ELR (cell line): Measurements from ENCODE around the gene RNF123.
"Not testable (repeated sequence)": the region's sequence is repeated elsewhere in the genome, so short reads cannot be mapped to it uniquely, and the experiment has no call there.

Experiments used
- DNase-seq: peaks from one replicate; pipeline ENCODE4 v3.0.0-alpha.2; 2015; ENCODE audit warnings: low read depth

The RNF123 gene

GRCh38 chr3:49681232-49681522 lies 8.2 kb upstream of the RNF123 start:
- DNase-seq = no peak

- DNase-seq = no peak
Measured at GRCh38 chr3:49681543-49681942, 7.8 kb upstream of the RNF123 start.

GRCh38 chr3:49683162-49683561 lies 6.2 kb upstream of the RNF123 start:
- no peak for DNase-seq

- DNase-seq = not testable (repeated sequence)
Measured at GRCh38 chr3:49684453-49684852, 4.9 kb upstream of the RNF123 start.

GRCh38 chr3:49685103-49685502 lies 4.3 kb upstream of the RNF123 start:
- not testable (repeated sequence) for DNase-seq

- not testable (repeated sequence) for DNase-seq
Measured at GRCh38 chr3:49685846-49686245, 3.5 kb upstream of the RNF123 start.

- DNase-seq = not testable (repeated sequence)
Measured at GRCh38 chr3:49686346-49686745, 3.0 kb upstream of the RNF123 start.

GRCh38 chr3:49686769-49687423 lies 2.5 kb upstream of the RNF123 start:
- DNase-seq = peak; percentile 46

- not testable (repeated sequence) for DNase-seq
Measured at GRCh38 chr3:49687424-49687795, 1.9 kb upstream of the RNF123 start.

GRCh38 chr3:49688338-49689045 lies 865 bp upstream of the RNF123 start:
- DNase-seq = not testable (repeated sequence)

- DNase-seq = not testable (repeated sequence)
Measured at GRCh38 chr3:49689908-49690624, 709 bp downstream of the RNF123 start.

GRCh38 chr3:49690856-49691255 lies 1.5 kb downstream of the RNF123 start:
- DNase-seq = not testable (repeated sequence)

- not testable (repeated sequence) for DNase-seq
Measured at GRCh38 chr3:49691481-49691880, 2.1 kb downstream of the RNF123 start.

GRCh38 chr3:49694409-49695070 lies 5.2 kb downstream of the RNF123 start:
- DNase-seq = not testable (repeated sequence)

- not testable (repeated sequence) for DNase-seq
Measured at GRCh38 chr3:49695350-49696015, 6.1 kb downstream of the RNF123 start.

GRCh38 chr3:49699281-49699979 lies 10.1 kb downstream of the RNF123 start:
- no peak for DNase-seq

- DNase-seq = no peak
Measured at GRCh38 chr3:49700014-49700413, 10.7 kb downstream of the RNF123 start.

- no peak for DNase-seq
Measured at GRCh38 chr3:49700453-49701128, 11.2 kb downstream of the RNF123 start.

GRCh38 chr3:49701388-49702077 lies 12.2 kb downstream of the RNF123 start:
- peak; percentile 32 for DNase-seq

- no peak for DNase-seq
Measured at GRCh38 chr3:49702672-49703071, 13.3 kb downstream of the RNF123 start.
